ENCODE measurements around the gene VAV2. TPM values are rescaled to one million over a fixed set of nuclear protein-coding genes. Genes with fewer than 3 reads are reported as not detected.
"Not testable (repeated sequence)": the region's sequence is repeated elsewhere in the genome, so short reads cannot be mapped to it uniquely, and the experiment has no call there.

VAV2 gene
- total RNA-seq, 1 experiment from 2014 or later = 22.8 TPM

DNA sequence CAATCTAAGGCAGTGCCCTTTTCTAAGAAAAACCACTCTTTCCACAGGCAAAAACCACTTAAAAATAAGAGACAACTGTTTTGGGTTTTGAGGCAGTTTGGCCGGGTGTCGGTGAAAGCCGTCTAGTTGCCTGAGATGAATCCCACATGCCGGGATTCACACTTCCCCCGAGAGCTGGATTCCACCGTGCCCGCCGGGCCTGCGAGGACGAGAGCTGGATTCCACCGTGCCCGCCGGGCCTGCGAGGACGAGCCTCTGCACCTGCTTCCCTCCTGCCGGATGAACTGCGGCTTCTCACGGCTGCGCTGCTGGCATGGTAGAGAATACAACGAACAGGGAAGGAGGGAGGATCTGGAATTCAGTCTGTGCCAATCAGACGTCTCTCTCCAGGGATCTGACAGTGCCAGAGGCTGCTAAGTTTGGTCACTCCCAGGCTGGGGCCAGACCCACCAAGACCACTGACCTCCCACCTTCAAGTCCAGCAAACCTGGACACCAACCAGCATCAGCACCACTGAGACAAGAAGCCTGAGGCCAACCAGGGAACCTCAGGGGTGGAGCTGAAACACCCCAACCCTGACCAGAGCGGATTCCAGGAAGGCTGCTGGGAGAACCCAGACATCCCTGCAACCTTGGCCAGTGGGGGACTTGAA, 23.0 kb downstream of the VAV2 start:
- DNase-seq = no peak
- Histone ChIP-seq H3K36me3 (no peaks in the 10 kb centered on the region; the same call in 1 of the 2 replicates), H3K9me3 (peaks cover 5% of the 10 kb centered on the region), H3K4me3 (no peak overlapping the region), H3K27me3 (no peaks in the 10 kb centered on the region)

DNA sequence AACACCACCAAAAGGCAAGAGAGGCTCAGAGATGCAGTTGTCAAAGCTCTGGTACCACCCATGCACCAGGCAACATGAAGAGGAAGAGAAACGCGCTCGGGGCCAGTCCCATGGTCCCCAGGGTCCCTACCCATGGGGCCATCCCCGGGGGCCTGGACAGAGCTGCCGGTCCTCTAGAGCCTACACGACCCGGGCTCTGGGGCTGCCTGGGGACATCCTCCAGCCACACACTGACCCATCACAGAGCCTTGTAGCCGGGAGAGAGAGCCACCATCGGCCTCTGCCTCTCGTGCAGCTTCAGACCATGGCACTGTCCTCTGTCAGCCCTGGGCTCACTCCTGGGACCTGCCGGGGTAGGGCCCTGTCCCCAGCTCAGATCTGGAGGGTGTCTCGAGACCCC, 23.7 kb downstream of the VAV2 start:
- no peak for DNase-seq
- no peaks in the 10 kb centered on the region for H3K27me3 ChIP-seq
- H3K4me3 ChIP-seq = no peak overlapping the region
- H3K36me3 ChIP-seq = no peaks in the 10 kb centered on the region; the same call in 1 of the 2 replicates
- peaks cover 5% of the 10 kb centered on the region for H3K9me3 ChIP-seq

DNA sequence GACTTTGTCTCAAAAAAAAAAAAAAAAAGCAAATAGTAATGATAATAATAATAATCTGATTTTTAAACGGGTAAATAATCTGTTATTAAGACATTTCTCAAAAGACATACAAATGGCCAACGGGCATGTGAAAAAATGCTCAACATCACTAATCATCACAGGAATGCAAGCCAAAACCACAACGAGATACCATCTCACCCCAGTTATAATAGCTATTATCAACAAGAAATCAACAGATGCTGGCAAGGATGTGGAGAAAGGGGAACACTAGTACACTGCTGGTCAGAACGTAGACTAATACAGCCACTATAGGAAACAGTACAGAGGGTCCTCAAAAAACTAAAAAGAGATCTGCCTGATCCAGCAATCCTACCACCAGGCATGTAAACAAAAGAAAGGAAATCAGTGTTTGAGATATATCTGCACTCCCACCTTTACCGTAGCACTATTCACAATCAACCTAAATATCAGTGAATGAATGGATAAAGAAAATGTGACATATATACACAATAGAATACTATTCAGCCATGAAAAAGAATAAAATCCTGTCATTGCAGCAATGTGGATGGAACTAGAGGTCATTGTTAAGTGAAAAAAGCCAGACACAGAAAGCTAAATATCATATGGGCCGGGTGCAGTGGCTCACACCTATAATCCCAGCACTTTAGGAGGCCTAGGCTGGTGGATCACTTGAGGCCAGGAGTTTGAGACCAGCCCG, 24.9 kb downstream of the VAV2 start:
- no peak for DNase-seq
- H3K36me3 ChIP-seq = no peaks in the 10 kb centered on the region; the same call in 1 of the 2 replicates
- H3K4me3 ChIP-seq = no peak overlapping the region
- peaks cover 5% of the 10 kb centered on the region for H3K9me3 ChIP-seq
- H3K27me3 ChIP-seq = no peaks in the 10 kb centered on the region

DNA sequence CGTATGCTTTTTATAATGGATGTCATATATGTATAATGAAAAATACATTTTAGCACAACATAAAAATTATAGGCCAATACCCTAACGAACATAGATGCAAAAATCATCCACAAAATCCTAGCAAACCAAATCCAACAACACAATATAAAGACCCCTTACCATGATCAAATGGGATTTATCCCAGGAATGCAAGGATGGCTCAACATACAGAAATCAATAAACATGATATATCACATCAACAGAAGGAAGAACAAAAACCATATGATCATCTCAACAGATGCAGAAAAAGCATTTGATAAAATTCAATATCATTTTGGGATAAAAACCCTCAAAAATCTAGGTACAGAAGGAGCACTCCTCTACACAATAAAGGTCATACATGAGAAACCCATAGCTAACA, 27.7 kb downstream of the VAV2 start:
- Histone ChIP-seq H3K9me3 (peaks cover 5% of the 10 kb centered on the region), H3K4me3 (no peak overlapping the region), H3K27me3 (no peaks in the 10 kb centered on the region), H3K36me3 (no peaks in the 10 kb centered on the region; the same call in none of the 2 replicates)
- DNase-seq = no peak

DNA sequence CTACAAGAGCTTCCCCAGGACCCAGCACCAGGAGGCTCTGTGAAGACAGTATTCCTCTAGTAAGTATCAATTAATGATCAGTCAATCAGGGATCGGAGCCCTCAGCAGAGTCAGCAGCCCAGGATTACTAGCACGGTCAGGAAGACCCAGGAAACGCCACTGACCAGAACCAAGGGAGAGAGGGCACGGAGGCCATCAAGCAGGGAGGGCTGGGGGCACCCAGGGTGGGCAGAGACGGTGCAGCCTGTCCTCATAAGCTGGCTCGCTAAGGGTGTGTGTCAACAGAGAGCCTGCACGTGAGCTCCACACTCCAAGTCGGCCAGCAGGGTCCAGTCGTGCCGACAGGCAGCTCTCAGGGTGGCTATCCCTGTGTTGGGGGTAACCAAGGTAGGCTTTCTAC, 29.0 kb downstream of the VAV2 start:
- Histone ChIP-seq H3K27me3 (no peaks in the 10 kb centered on the region), H3K4me3 (no peak overlapping the region), H3K36me3 (no peaks in the 10 kb centered on the region; the same call in none of the 2 replicates), H3K9me3 (peaks cover 5% of the 10 kb centered on the region)
- no peak for DNase-seq

DNA sequence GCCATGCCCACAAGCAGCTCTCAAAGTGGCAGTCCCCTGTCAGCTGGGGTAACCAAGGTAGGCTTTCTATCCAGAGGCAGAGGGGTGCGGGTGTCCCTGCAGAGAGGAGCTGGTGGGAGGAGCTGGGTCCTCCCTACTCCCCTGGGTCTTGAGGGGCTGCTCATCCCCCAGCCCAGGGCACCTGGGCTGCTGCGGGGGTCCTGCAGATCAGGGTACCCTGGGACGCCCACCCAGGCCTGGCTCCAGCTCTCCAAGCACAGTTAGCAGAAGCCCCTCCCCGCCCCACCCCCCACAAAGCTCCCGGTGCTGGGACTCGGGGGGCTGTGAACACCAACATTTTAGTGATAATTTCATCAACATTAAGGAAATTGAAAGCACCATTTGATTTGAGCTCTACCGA, 29.8 kb downstream of the VAV2 start:
- no peaks in the 10 kb centered on the region for H3K27me3 ChIP-seq
- H3K36me3 ChIP-seq = no peaks in the 10 kb centered on the region; the same call in none of the 2 replicates
- DNase-seq = no peak
- peaks cover 5% of the 10 kb centered on the region for H3K9me3 ChIP-seq
- H3K4me3 ChIP-seq = no peak overlapping the region

DNA sequence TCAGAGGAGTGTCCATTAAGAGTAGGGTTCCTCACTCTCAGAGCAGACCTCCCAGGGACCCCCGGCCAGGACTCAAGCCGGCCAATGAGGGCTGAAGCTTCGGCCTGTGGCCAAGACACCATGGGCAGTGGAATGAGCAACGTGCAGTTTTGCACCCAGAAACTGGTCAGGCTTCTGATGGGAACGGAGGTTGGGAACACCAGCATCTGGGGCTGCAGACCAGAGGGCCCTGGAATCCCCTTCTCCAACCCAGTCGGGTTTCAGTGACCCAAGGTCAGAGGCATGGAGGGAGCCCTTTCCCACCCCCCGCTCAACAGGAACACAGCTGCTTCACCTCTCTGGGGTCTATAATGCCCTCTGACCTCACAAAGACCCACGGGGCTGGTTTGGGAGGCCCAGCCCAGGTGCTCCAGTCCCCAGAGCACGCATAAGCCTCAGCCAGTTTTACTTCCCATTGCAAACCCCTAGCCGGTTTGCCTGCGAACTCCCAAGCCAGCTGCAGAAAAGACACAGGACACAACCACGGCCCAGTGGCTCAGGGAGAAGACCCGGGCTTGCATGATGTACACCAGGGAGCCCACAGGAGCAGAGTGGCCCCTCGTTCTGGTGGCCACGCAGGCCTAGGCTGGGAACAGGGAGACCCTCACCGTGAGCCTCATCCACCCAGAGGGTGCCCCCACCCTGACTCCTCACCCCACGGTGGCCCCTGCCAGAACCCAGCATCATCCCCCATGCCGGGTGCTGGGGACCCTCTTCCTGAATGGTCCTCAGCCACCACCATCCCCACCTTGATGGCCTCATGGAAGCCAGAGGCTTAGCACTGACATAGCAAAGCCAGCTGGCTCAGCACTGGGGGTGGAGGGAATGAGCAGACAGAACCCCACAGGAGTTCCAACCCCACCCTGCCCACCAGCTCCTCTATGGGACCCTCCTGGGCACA, 30.6 kb downstream of the VAV2 start:
- Histone ChIP-seq H3K9me3 (peaks cover 5% of the 10 kb centered on the region), H3K27me3 (no peaks in the 10 kb centered on the region), H3K4me3 (no peak overlapping the region), H3K36me3 (no peaks in the 10 kb centered on the region; the same call in none of the 2 replicates)
- no peak for DNase-seq

DNA sequence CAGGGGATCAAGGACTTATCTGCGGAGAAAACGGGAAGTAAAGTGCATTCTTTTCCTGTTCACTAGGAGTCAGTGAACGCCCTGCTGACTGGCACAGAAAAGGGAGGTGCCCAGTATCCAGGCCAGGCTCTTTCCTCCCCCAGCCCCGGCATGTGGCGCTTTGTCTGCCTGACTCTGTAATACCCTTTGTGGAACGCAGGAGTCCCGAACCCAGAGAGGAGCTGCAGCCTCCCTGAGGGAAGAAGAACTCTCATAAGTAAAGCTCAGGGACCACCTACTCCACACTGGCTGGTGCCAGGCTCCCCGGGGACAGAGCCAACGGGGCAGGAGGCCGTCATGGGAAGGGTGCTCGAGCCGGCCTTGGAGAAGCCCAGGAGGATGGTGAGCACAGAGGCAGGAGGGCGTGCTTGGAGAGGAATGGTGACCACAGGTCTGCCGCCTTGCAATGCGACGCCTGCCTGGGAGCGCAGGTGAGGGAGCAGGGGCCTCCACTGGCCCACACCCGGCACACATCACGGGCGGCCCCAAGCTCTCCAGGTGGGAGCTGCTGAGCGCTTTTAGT, 31.5 kb downstream of the VAV2 start:
- Histone ChIP-seq H3K27me3 (no peaks in the 10 kb centered on the region), H3K4me3 (no peak overlapping the region), H3K36me3 (no peaks in the 10 kb centered on the region; the same call in none of the 2 replicates), H3K9me3 (peaks cover 2% of the 10 kb centered on the region)
- no peak for DNase-seq

DNA sequence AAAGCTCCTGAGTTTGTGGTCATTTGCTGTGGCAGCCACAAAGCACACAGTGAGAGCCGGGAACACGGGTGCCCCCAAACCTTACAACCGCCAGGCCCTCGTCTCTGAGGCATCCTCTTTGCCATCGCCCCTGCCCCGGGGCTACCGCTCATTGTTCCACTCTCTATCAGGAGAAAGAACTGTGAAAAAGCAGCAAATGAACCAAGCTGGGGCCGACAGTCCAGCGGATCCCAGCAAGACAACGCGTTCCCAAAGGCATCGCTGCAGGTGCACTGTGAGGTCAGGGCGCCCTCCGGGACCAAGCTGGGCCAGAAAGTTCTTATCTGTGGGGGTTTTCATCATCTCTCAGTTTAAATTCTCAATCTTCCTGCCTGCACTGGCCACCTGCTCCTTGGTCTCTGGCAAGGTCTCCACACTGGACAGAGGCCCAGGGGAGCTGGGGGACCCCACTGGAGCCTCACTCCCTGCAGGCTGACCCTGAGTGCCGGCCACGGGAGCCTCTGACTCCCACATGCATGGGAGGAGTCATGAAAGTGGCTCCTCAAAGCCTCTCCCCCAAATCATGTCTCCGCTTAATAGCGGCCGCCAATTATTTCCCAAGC, 32.1 kb downstream of the VAV2 start:
- Histone ChIP-seq H3K36me3 (no peaks in the 10 kb centered on the region; the same call in none of the 2 replicates), H3K9me3 (no peaks in the 10 kb centered on the region; the same call in 1 of the 2 replicates), H3K27me3 (no peaks in the 10 kb centered on the region), H3K4me3 (no peak overlapping the region)
- no peak for DNase-seq

DNA sequence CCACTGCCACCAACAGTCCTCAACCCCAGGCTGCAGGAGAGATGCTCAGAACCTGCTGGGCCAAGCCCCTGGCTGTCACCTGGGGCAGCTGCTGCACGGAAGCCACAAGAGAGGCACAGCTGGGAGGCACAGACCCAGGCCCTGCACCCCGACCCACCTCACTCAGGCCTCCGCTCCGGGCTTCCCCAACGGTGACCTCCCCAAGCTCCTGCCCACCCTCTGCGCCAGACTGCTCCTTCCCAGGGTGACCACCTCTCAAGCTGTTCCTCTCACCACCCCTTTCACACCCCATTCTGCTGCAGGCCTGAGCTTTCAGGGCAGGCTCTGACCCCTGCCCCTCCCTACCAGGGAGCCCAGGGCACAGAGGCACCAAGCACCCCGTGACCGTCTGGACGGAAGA, 33.0 kb downstream of the VAV2 start:
- DNase-seq = no peak

DNA sequence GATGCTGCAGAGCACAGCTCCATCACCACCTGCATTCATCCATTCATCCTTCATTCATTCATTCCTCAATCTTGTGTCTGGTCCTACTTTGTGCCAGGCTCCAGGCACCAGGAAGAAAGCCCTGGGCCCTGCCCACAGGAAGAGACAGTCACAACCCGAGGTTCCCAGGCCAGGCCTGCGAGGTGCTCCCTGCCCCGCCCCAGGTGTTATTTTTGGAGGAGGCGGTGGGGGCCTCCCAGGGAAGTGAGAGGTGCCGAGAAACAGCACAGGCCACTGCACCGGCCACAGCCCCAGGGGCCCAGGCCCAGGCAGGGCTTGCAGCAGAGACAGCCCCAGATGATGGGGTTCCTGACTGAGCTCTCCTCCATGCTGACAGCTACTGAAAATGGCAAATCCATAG, 33.4 kb downstream of the VAV2 start:
- no peaks in the 10 kb centered on the region for H3K27me3 ChIP-seq
- H3K9me3 ChIP-seq = no peaks in the 10 kb centered on the region
- no peak for DNase-seq
- H3K36me3 ChIP-seq = no peaks in the 10 kb centered on the region; the same call in 1 of the 2 replicates
- H3K4me3 ChIP-seq = no peak overlapping the region

More for the DNA sequence above, 33.0 kb downstream of the VAV2 start:
- no peaks in the 10 kb centered on the region; the same call in 1 of the 2 replicates for H3K36me3 ChIP-seq
- no peak overlapping the region for H3K4me3 ChIP-seq
- no peaks in the 10 kb centered on the region for H3K27me3 ChIP-seq
- H3K9me3 ChIP-seq = no peaks in the 10 kb centered on the region; the same call in 1 of the 2 replicates

DNA sequence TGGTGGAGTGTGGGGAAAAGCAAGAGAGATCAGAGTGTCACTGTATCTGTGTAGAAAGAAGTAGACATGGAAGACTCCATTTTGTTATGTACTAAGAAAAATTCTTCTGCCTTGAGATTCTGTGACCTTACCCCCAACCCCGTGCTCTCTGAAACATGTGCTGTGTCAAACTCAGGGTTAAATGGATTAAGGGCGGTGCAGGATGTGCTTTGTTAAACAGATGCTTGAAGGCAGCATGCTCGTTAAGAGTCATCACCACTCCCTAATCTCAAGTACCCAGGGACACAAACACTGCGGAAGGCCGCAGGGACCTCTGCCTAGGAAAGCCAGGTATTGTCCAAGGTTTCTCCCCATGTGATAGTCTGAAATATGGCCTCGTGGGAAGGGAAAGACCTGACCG, 34.4 kb downstream of the VAV2 start:
- H3K36me3 ChIP-seq, H3K4me3 ChIP-seq, H3K9me3 ChIP-seq, DNase-seq, H3K27me3 ChIP-seq: not testable (repeated sequence)

DNA sequence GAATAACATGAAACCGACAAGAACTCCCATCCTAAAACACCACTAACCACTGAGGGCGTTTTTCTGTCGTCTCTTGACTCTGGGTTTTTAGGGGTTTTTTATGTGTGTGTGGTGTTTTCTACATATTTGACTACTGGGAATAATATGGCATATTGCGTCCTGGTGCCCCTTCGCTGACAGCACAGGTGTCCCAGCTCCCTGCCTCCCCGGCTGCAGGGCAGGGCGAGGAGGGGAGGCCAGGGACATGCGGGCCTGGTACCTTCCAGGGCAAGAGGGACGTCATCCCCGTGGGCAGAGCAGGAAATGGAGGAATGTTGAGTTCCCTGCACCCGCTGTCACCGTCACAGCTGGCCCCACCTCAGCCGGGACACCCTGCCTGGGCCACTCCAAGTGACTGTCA, 34.8 kb downstream of the VAV2 start:
- Histone ChIP-seq H3K4me3 (no peak overlapping the region), H3K36me3 (no peaks in the 10 kb centered on the region; the same call in 1 of the 2 replicates), H3K9me3 (no peaks in the 10 kb centered on the region), H3K27me3 (no peaks in the 10 kb centered on the region)
- no peak for DNase-seq

DNA sequence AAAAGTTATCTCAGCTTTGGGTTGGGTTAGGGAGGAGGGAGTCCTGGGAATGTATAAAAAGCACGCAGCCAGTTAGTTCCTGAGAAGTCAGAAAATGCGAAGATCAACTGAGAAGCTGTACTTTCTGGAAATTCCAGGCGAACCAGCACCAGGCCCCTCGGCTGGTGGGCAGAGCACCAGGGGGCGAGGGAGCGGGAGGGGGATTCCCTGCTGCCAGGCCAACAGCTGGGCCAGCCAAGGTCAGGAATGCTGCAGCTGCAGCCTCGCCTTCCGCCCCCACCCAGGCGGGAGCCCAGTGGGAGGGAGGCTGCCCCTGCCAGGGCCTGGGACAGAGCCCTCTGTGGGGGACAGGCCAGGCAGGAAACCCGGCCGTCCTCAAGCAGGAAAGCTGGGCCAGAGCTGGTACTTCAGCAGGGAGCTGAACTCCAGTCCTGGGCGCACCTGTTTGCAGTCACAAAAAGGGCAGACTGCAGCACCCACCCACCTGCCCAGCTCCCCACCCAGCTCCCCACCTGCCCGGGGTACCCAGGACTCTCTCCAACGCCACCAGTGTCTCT, 35.5 kb downstream of the VAV2 start:
- peak; percentile 70 for DNase-seq
- no peaks in the 10 kb centered on the region for H3K27me3 ChIP-seq
- H3K36me3 ChIP-seq = no peaks in the 10 kb centered on the region; the same call in 1 of the 2 replicates
- H3K9me3 ChIP-seq = no peaks in the 10 kb centered on the region
- no peak overlapping the region for H3K4me3 ChIP-seq

DNA sequence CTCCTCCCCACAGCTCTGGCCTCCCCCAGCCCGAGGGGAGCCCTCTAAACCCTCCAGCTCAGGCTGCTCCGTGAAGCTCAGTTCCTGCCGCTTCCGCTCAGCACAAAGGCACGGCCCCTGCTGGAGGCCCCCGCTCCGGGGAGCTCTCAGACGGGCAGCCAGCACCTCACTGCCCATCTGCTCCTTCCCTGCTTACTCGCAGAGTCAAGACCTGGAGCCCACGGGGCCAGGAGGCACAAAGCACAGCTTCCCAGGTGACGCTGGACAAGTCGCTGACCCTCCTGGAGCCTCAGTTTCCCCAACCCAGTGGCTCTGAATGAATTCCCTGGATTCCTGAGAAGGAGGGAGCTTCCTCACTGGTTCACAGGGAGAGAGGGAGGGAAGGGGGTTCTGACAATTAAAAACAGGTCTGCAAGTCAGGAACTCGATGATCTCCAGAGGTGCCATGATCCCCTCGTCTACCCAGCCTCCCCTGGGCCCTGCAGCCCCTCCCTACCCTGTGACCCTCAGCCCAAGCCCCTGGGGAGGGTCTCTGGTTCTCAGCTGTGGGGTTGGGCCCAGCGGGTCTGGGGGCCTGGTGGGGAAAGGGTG, 36.2 kb downstream of the VAV2 start:
- H3K36me3 ChIP-seq = no peaks in the 10 kb centered on the region
- H3K27me3 ChIP-seq = no peaks in the 10 kb centered on the region
- DNase-seq = no peak
- H3K4me3 ChIP-seq = no peak overlapping the region
- H3K9me3 ChIP-seq = no peaks in the 10 kb centered on the region

All from MG63 (cell line).